ENCODE results near the gene ETS1. TPM values are rescaled to one million over a fixed set of nuclear protein-coding genes. Genes with fewer than 3 reads are reported as not detected.

Gene ETS1
- total RNA-seq, 1 experiment from 2014 or later = 67.7 TPM

Other genes starting within 250 kb of the ETS1 start
- gene FLI1, start 106.5 kb upstream of the ETS1 start, total RNA-seq (2014; rRNA removed; shearing (Covaris generic)) = 9.6 and 12.0 TPM in 2 replicates

Data from M059J (cell line).